HL-60/S4 treated with retinoic acid at 250 ng/mL for 4 days and 3 days (cell line): ENCODE results near the gene NACAD.
"Not testable (repeated sequence)": the region's sequence is repeated elsewhere in the genome, so short reads cannot be mapped to it uniquely, and the experiment has no call there.

ENCODE experiments used
- in situ Hi-C: fragments of 300-500 bp; cut with MboI; formaldehyde crosslinking; loops from 2 replicates; pipeline ENCODE4 v1.7.0; 2022; ENCODE audit warnings: low sequenced_read_pairs

NACAD gene

GRCh38 chr7:45061352-45061751, 27.4 kb downstream of the NACAD start:
- in situ Hi-C loops = no loop called here

- in situ Hi-C loops = no loop called here
These were observed 28.5 kb downstream of the NACAD start for GRCh38 chr7:45060295-45060694.

GRCh38 chr7:45057878-45058277, 30.9 kb downstream of the NACAD start:
- in situ Hi-C loops = no loop called here

GRCh38 chr7:45055594-45056219, 33.1 kb downstream of the NACAD start:
- in situ Hi-C loops = no loop called here

GRCh38 chr7:45055016-45055415, 33.8 kb downstream of the NACAD start:
- in situ Hi-C loops = no loop called here

- in situ Hi-C loops = no loop called here
These were observed 34.3 kb downstream of the NACAD start for GRCh38 chr7:45054442-45054841.

- in situ Hi-C loops = no loop called here
These were observed 34.8 kb downstream of the NACAD start for GRCh38 chr7:45053941-45054340.

GRCh38 chr7:45053401-45053800, 35.4 kb downstream of the NACAD start:
- in situ Hi-C loops = no loop called here

GRCh38 chr7:45052011-45052410, 36.8 kb downstream of the NACAD start:
- in situ Hi-C loops = no loop called here

GRCh38 chr7:45050198-45050597, 38.6 kb downstream of the NACAD start:
- in situ Hi-C loops = no loop called here

GRCh38 chr7:45048748-45049147, 40.0 kb downstream of the NACAD start:
- in situ Hi-C loops = no loop called here

- in situ Hi-C loops = no loop called here
These were observed 44.4 kb downstream of the NACAD start for GRCh38 chr7:45044338-45044737.

GRCh38 chr7:45039106-45039505, 49.7 kb downstream of the NACAD start:
- in situ Hi-C loops = no loop called here

GRCh38 chr7:45037876-45038275, 50.9 kb downstream of the NACAD start:
- in situ Hi-C loops = no loop called here

- in situ Hi-C loops = no loop called here
These were observed 52.0 kb downstream of the NACAD start for GRCh38 chr7:45036796-45037195.

- in situ Hi-C loops = no loop called here
These were observed 52.5 kb downstream of the NACAD start for GRCh38 chr7:45036317-45036716.

GRCh38 chr7:45035893-45036292, 52.9 kb downstream of the NACAD start:
- in situ Hi-C loops = no loop called here

- in situ Hi-C loops = no loop called here
These were observed 53.4 kb downstream of the NACAD start for GRCh38 chr7:45035371-45035770.

- in situ Hi-C loops = not testable (repeated sequence)
These were observed 54.1 kb downstream of the NACAD start for GRCh38 chr7:45034710-45035109.

- in situ Hi-C loops = no loop called here
These were observed 54.9 kb downstream of the NACAD start for GRCh38 chr7:45033931-45034290.

- in situ Hi-C loops = no loop called here
These were observed 55.4 kb downstream of the NACAD start for GRCh38 chr7:45033261-45033930.

GRCh38 chr7:45032421-45032820, 56.3 kb downstream of the NACAD start:
- in situ Hi-C loops = no loop called here

GRCh38 chr7:45031829-45032228, 56.9 kb downstream of the NACAD start:
- in situ Hi-C loops = no loop called here
